Peyer's patch (tissue), 4 donors: ENCODE measurements around the gene ARL4D.

Experiments
- CTCF ChIP-seq, 6 experiments: fragments of 450-650 bp in 4 of 6; fragments of 200-600 bp in 2 of 6; sonication (generic) in 1 of 6; IDR thresholded peaks; one replicate each; pipeline ENCODE4 v1.5.1; 2017 to 2019; ENCODE audit warnings: antibody characterized with exemption in 6 of 6, mild to moderate bottlenecking in 3 of 6, moderate library complexity in 1 of 6
- POLR2A ChIP-seq, 2 donors: fragments of 450-650 bp; IDR thresholded peaks; one replicate each; pipeline ENCODE4 v1.5.1; 2017; ENCODE audit warnings: antibody characterized with exemption in 2 of 2, mild to moderate bottlenecking in 2 of 2, moderate library complexity in 2 of 2

- no peak for TF ChIP-seq POLR2A (IDR thresholded peaks at IDR 0.05)
- no peak for TF ChIP-seq CTCF (IDR thresholded peaks at IDR 0.05)
Observed at GRCh38 chr17:43363926-43364285, 34.9 kb upstream of the ARL4D start.
